WERI-Rb-1 (cell line): Measurements from ENCODE around the gene COL27A1.

Source experiments
- DNase-seq: peaks from one replicate; pipeline ENCODE4 v3.0.0-alpha.2; 2020
- H3K27ac ChIP-seq: fragments of 250-450 bp; sonication (Bioruptor Pico); 2 replicates; pipeline ENCODE4 v1.5.1; 2020; ENCODE audit warnings: mild to moderate bottlenecking, moderate library complexity
- H3K27me3 ChIP-seq: fragments of 250-450 bp; sonication (Bioruptor Pico); 2 replicates; pipeline ENCODE4 v1.5.1; 2021; ENCODE audit warnings: mild to moderate bottlenecking, low read depth, moderate library complexity; ENCODE audit not compliant: insufficient read depth, severe bottlenecking
- H3K36me3 ChIP-seq: fragments of 250-450 bp; sonication (Bioruptor Pico); 2 replicates; pipeline ENCODE4 v1.5.1; 2020; ENCODE audit warnings: mild to moderate bottlenecking, moderate library complexity
- H3K4me3 ChIP-seq: 2 replicates; pipeline ENCODE4 v1.5.1; 2011; ENCODE audit warnings: low read depth, mild to moderate bottlenecking, control low read depth, low read length
- H3K9me3 ChIP-seq: fragments of 250-450 bp; sonication (Bioruptor Pico); 2 replicates; pipeline ENCODE4 v1.5.1; 2021; ENCODE audit warnings: mild to moderate bottlenecking, moderate library complexity; ENCODE audit not compliant: severe bottlenecking
- TF ChIP-seq, protein P1 (sequence below): IDR thresholded peaks from 2 replicates; pipeline ENCODE4 v1.5.1; 2011; ENCODE audit warnings: low read depth, mild to moderate bottlenecking, control low read depth, inconsistent platforms, low read length

The COL27A1 gene

GRCh38 chr9:114206221-114206789, 51.0 kb downstream of the COL27A1 start:
- TF ChIP-seq, protein P1, sequence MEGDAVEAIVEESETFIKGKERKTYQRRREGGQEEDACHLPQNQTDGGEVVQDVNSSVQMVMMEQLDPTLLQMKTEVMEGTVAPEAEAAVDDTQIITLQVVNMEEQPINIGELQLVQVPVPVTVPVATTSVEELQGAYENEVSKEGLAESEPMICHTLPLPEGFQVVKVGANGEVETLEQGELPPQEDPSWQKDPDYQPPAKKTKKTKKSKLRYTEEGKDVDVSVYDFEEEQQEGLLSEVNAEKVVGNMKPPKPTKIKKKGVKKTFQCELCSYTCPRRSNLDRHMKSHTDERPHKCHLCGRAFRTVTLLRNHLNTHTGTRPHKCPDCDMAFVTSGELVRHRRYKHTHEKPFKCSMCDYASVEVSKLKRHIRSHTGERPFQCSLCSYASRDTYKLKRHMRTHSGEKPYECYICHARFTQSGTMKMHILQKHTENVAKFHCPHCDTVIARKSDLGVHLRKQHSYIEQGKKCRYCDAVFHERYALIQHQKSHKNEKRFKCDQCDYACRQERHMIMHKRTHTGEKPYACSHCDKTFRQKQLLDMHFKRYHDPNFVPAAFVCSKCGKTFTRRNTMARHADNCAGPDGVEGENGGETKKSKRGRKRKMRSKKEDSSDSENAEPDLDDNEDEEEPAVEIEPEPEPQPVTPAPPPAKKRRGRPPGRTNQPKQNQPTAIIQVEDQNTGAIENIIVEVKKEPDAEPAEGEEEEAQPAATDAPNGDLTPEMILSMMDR = no peak
- Histone ChIP-seq H3K27ac (peak overlapping the region; percentile 79), H3K27me3 (no peaks in the 10 kb centered on the region), H3K9me3 (no peaks in the 10 kb centered on the region), H3K36me3 (peaks cover 55% of the 10 kb centered on the region), H3K4me3 (no peak overlapping the region)
- no peak for DNase-seq

- no peaks in the 10 kb centered on the region for H3K27me3 ChIP-seq
- H3K27ac ChIP-seq = peak overlapping the region; percentile 79
- no peaks in the 10 kb centered on the region for H3K9me3 ChIP-seq
- DNase-seq = peak; percentile 94
- TF ChIP-seq, protein P1 = no peak
- H3K36me3 ChIP-seq = peaks cover 62% of the 10 kb centered on the region
- H3K4me3 ChIP-seq = no peak overlapping the region
Observed at GRCh38 chr9:114207034-114207810, 51.9 kb downstream of the COL27A1 start.

- Histone ChIP-seq H3K36me3 (peaks cover 62% of the 10 kb centered on the region), H3K9me3 (no peaks in the 10 kb centered on the region), H3K4me3 (no peak overlapping the region), H3K27ac (peak overlapping the region; percentile 79), H3K27me3 (no peaks in the 10 kb centered on the region)
- TF ChIP-seq, protein P1 = no peak
- no peak for DNase-seq
Observed at GRCh38 chr9:114207845-114208244, 52.5 kb downstream of the COL27A1 start.

DNA sequence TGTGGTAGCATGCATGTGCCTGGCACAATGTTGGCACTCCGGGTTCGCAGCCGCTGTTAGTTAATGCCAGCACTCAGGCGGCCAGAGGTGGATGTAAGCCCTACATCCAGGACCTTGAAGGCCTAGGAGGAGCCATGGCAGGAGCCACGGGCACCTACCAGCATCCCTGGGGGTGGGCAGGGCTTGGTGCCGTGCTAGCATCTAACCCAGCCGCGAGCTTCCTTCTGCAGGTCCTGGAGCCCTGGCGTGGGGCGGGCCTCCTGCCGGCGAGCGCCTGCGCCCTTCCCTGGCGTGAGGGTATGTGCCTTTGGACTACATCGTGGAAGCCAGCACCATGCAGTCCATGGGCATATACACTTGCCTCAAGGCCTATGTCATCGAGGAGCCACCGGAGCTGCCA, 53.8 kb downstream of the COL27A1 start:
- H3K9me3 ChIP-seq = no peaks in the 10 kb centered on the region
- H3K36me3 ChIP-seq = peaks cover 68% of the 10 kb centered on the region
- H3K4me3 ChIP-seq = no peak overlapping the region
- TF ChIP-seq, protein P1 = no peak
- H3K27me3 ChIP-seq = no peaks in the 10 kb centered on the region
- no peak overlapping the region for H3K27ac ChIP-seq
- DNase-seq = no peak

DNA sequence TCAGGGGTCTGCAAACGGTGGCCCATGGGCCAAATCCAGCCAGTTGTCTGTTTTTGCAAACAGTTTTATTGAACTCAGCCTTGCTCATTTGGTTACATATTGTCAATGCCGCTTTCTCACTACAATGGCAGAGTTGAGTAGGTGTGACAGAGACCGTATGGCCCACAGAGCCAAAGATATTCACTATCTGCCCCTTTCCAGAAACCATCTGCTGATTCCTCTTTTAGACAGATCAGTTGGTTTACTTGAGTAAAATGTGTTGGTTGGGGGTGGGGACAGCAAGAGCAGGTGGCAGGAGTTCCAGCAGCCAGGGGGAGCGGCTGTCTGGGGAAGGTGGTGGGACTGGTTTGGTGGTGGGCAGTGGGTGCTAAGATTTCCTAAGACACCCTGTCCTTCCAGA, 54.8 kb downstream of the COL27A1 start:
- H3K9me3 ChIP-seq = no peaks in the 10 kb centered on the region
- peaks cover 76% of the 10 kb centered on the region for H3K36me3 ChIP-seq
- no peak overlapping the region for H3K4me3 ChIP-seq
- 0 out of 2 replicates have a peak overlapping the region, but pooled peaks have one; percentile 4 for H3K27ac ChIP-seq
- H3K27me3 ChIP-seq = no peaks in the 10 kb centered on the region
- DNase-seq = no peak
- TF ChIP-seq, protein P1 = no peak
